Transverse colon (tissue), 4 donors: ENCODE results near the gene RBP5.

Experiments
- POLR2A ChIP-seq: fragments of 450-650 bp; IDR thresholded peaks from one replicate; pipeline ENCODE4 v1.6.1; 2016; ENCODE audit warnings: antibody characterized with exemption, mild to moderate bottlenecking, moderate library complexity
- POLR2AphosphoS5 ChIP-seq, 3 donors: sonication (generic); formaldehyde crosslinking; IDR thresholded peaks; one replicate each; pipeline ENCODE4 v1.6.1; 2016; ENCODE audit warnings: antibody characterized with exemption in 3 of 3
- TF ChIP-seq, protein P1 (sequence below), 5 experiments: fragments of 200-600 bp in 3 of 5; fragments of 450-650 bp in 2 of 5; sonication (generic) in 3 of 5; IDR thresholded peaks; 1 replicate in 2 of 5; 2 replicates in 3 of 5; pipeline ENCODE4 v1.5.1; 2016 to 2017; ENCODE audit warnings: antibody characterized with exemption in 5 of 5, inconsistent platforms in 3 of 5, mild to moderate bottlenecking in 2 of 5, moderate library complexity in 1 of 5

DNA sequence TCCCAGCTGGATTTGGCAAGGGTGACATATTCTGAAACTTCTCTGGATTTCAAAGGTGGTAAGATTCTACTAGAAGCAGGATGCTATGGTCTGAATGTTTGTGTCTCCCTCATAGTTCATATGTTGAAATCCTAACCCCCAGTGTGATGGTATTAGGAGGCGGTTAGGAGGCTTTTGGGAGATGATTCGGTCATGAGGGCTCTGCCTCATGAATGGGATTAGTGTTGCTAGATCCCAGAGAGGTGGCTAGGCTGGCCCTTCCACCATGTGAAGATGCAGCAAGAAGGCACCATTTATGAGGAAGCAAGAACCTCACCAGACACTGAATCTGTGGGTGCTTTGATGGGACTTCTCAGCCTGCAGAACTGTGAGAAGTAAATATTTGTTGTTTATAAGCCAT, 49.8 kb upstream of the RBP5 start:
- TF ChIP-seq POLR2A, result no peak
- TF ChIP-seq, protein P1, sequence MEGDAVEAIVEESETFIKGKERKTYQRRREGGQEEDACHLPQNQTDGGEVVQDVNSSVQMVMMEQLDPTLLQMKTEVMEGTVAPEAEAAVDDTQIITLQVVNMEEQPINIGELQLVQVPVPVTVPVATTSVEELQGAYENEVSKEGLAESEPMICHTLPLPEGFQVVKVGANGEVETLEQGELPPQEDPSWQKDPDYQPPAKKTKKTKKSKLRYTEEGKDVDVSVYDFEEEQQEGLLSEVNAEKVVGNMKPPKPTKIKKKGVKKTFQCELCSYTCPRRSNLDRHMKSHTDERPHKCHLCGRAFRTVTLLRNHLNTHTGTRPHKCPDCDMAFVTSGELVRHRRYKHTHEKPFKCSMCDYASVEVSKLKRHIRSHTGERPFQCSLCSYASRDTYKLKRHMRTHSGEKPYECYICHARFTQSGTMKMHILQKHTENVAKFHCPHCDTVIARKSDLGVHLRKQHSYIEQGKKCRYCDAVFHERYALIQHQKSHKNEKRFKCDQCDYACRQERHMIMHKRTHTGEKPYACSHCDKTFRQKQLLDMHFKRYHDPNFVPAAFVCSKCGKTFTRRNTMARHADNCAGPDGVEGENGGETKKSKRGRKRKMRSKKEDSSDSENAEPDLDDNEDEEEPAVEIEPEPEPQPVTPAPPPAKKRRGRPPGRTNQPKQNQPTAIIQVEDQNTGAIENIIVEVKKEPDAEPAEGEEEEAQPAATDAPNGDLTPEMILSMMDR (IDR thresholded peaks at IDR 0.05), result no peak
- no peak for TF ChIP-seq POLR2AphosphoS5 (IDR thresholded peaks at IDR 0.05)
